ENCODE results near the gene PTPRF.

DNA sequence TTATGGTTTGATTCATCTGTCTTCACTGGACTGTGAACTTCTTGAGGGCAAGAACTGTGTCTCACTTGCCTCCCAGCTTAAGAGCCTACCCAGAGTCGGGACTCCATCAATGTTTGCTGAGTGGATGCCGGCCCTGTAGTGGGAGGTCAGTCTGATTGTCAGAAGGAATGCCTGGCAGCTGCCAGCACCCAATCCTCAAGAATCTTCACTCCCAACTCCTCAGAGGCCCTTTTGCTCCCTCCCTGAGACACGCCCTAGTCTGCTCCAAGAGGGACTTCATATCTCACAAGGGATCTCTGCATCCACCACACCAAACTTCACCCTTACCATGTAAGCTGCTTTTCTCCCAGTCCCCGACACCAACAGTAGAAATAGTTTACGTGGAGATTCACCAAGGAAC lies 104.0 kb downstream of the PTPRF start:
- TF ChIP-seq, protein P1, sequence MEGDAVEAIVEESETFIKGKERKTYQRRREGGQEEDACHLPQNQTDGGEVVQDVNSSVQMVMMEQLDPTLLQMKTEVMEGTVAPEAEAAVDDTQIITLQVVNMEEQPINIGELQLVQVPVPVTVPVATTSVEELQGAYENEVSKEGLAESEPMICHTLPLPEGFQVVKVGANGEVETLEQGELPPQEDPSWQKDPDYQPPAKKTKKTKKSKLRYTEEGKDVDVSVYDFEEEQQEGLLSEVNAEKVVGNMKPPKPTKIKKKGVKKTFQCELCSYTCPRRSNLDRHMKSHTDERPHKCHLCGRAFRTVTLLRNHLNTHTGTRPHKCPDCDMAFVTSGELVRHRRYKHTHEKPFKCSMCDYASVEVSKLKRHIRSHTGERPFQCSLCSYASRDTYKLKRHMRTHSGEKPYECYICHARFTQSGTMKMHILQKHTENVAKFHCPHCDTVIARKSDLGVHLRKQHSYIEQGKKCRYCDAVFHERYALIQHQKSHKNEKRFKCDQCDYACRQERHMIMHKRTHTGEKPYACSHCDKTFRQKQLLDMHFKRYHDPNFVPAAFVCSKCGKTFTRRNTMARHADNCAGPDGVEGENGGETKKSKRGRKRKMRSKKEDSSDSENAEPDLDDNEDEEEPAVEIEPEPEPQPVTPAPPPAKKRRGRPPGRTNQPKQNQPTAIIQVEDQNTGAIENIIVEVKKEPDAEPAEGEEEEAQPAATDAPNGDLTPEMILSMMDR (IDR thresholded peaks at IDR 0.05), result no peak
- TF ChIP-seq POLR2A (IDR thresholded peaks at IDR 0.05; ENCODE audit: low read depth) (no peak), POLR2AphosphoS5 (IDR thresholded peaks at IDR 0.05) (no peak), EP300 (IDR thresholded peaks at IDR 0.05) (no peak)
